Breast epithelium (tissue), 4 donors: ENCODE measurements around the gene ERC1. TPM values are rescaled to one million over a fixed set of nuclear protein-coding genes. Genes with fewer than 3 reads are reported as not detected.

Experiments
- DNase-seq, 2 donors: peaks; one replicate each; pipeline ENCODE4 v3.0.0-alpha.2; 2019; ENCODE audit warnings: low spot score in 2 of 2
- H3K27ac ChIP-seq, 2 donors: fragments of 200-600 bp; sonication (generic) in 1 of 2; one replicate each; pipeline ENCODE4 v1.5.1; 2016 to 2019; ENCODE audit warnings: mild to moderate bottlenecking in 1 of 2
- H3K27me3 ChIP-seq, 2 donors: fragments of 200-600 bp; sonication (generic) in 1 of 2; one replicate each; pipeline versions ENCODE4 v1.5.1 to v1.6.0; 2017 to 2019; ENCODE audit warnings: control low read depth in 1 of 2, mild to moderate bottlenecking in 1 of 2
- H3K36me3 ChIP-seq: fragments of 200-600 bp; one replicate; pipeline ENCODE4 v1.5.1; 2019
- H3K4me1 ChIP-seq, 2 donors: fragments of 200-600 bp; sonication (generic); one replicate each; pipeline ENCODE4 v1.5.1; 2016 to 2019; ENCODE audit warnings: control low read depth in 1 of 2
- H3K4me3 ChIP-seq, 3 donors: fragments of 200-600 bp; sonication (generic); 1 replicate in 2 of 3; 2 replicates in 1 of 3; pipeline ENCODE4 v1.5.1; 2016 to 2019; ENCODE audit warnings: mild to moderate bottlenecking in 3 of 3, moderate library complexity in 2 of 3
- H3K9me3 ChIP-seq, 2 donors: fragments of 200-600 bp; sonication (generic) in 1 of 2; one replicate each; pipeline ENCODE4 v1.5.1; 2016 to 2019; ENCODE audit warnings: control low read depth in 1 of 2
- CTCF ChIP-seq, 3 donors: fragments of 450-650 bp; IDR thresholded peaks; one replicate each; pipeline ENCODE4 v1.5.1; 2016 to 2017; ENCODE audit warnings: antibody characterized with exemption in 3 of 3, mild to moderate bottlenecking in 3 of 3, moderate library complexity in 3 of 3
- POLR2A ChIP-seq: fragments of 450-650 bp; IDR thresholded peaks from one replicate; pipeline ENCODE4 v1.6.1; 2016; ENCODE audit warnings: antibody characterized with exemption, mild to moderate bottlenecking, moderate library complexity
- POLR2AphosphoS5 ChIP-seq, 3 donors: sonication (generic); formaldehyde crosslinking; IDR thresholded peaks; one replicate each; pipeline ENCODE4 v1.6.1; 2017; ENCODE audit warnings: antibody characterized with exemption in 3 of 3
- intact Hi-C: fragments of 100-400 bp; cut with DNase I; formaldehyde crosslinking; loops from one replicate; pipeline ENCODE4 v1.15.1; 2023; ENCODE audit warnings: low total_unique reads
- total RNA-seq, 3 donors: library from RNA; depleted of rRNA; stranded (reverse); fragments of >200 nt; gene quantifications; one replicate each; pipeline ENCODE4 v1.1.0, GENCODE V29; 2016

The ERC1 gene
- total RNA-seq, 3 donors from 2014 or later = 47.4 to 63.4 (median 52.8) TPM

- no peak overlapping the region for H3K27ac ChIP-seq
- no peak for TF ChIP-seq POLR2AphosphoS5 (IDR thresholded peaks at IDR 0.05)
- no peak for TF ChIP-seq POLR2A
- TF ChIP-seq CTCF (IDR thresholded peaks at IDR 0.05) = no peak
- H3K36me3 ChIP-seq = no peaks in the 10 kb centered on the region
- DNase-seq = no peak
- intact Hi-C loops = no loop called here
- peaks cover 16 to 37% of the 10 kb centered on the region in 2 donors for H3K9me3 ChIP-seq
- H3K4me1 ChIP-seq = peaks cover 0 to 2% of the 10 kb centered on the region in 2 donors
- H3K4me3 ChIP-seq = no peak overlapping the region
- no peaks in the 10 kb centered on the region for H3K27me3 ChIP-seq
Measured at GRCh38 chr12:1059162-1059561, 68.1 kb downstream of the ERC1 start.

- no peaks in the 10 kb centered on the region for H3K27me3 ChIP-seq
- H3K4me1 ChIP-seq = no peaks in the 10 kb centered on the region
- no peak overlapping the region for H3K27ac ChIP-seq
- peaks cover 19 to 41% of the 10 kb centered on the region in 2 donors for H3K9me3 ChIP-seq
- no peak for TF ChIP-seq CTCF (IDR thresholded peaks at IDR 0.05)
- TF ChIP-seq POLR2AphosphoS5 (IDR thresholded peaks at IDR 0.05) = no peak
- no peak for TF ChIP-seq POLR2A
- no peaks in the 10 kb centered on the region for H3K36me3 ChIP-seq
- DNase-seq = no peak
- H3K4me3 ChIP-seq = no peak overlapping the region
- intact Hi-C loops = no loop called here
Measured at GRCh38 chr12:1063852-1064251, 72.8 kb downstream of the ERC1 start.

- no peaks in the 10 kb centered on the region for H3K36me3 ChIP-seq
- no peak for DNase-seq
- no peak overlapping the region for H3K27ac ChIP-seq
- H3K4me3 ChIP-seq = no peak overlapping the region
- TF ChIP-seq POLR2A = no peak
- no peak for TF ChIP-seq POLR2AphosphoS5 (IDR thresholded peaks at IDR 0.05)
- TF ChIP-seq CTCF (IDR thresholded peaks at IDR 0.05) = no peak
- H3K27me3 ChIP-seq = no peaks in the 10 kb centered on the region
- H3K4me1 ChIP-seq = no peaks in the 10 kb centered on the region
- H3K9me3 ChIP-seq = peaks cover 19 to 36% of the 10 kb centered on the region in 2 donors
- intact Hi-C loops = no loop called here
Measured at GRCh38 chr12:1064317-1064716, 73.3 kb downstream of the ERC1 start.

- Histone ChIP-seq H3K27ac (no peak overlapping the region), H3K9me3 (peaks cover 19 to 30% of the 10 kb centered on the region in 2 donors), H3K36me3 (no peaks in the 10 kb centered on the region), H3K4me3 (no peak overlapping the region), H3K4me1 (no peaks in the 10 kb centered on the region), H3K27me3 (no peaks in the 10 kb centered on the region)
- intact Hi-C loops = no loop called here
- no peak for DNase-seq
- TF ChIP-seq POLR2A = no peak
- no peak for TF ChIP-seq CTCF (IDR thresholded peaks at IDR 0.05)
- TF ChIP-seq POLR2AphosphoS5 (IDR thresholded peaks at IDR 0.05) = no peak
Measured at GRCh38 chr12:1065629-1066028, 74.6 kb downstream of the ERC1 start.

GRCh38 chr12:1069846-1070245 lies 78.8 kb downstream of the ERC1 start:
- TF ChIP-seq POLR2AphosphoS5 (IDR thresholded peaks at IDR 0.05) (no peak), CTCF (IDR thresholded peaks at IDR 0.05) (no peak), POLR2A (no peak)
- DNase-seq = no peak
- intact Hi-C loops = no loop called here

More at GRCh38 chr12:1069846-1070245, 78.8 kb downstream of the ERC1 start:
- no peaks in the 10 kb centered on the region for H3K27me3 ChIP-seq
- no peaks in the 10 kb centered on the region for H3K36me3 ChIP-seq
- H3K4me1 ChIP-seq = no peaks in the 10 kb centered on the region
- H3K4me3 ChIP-seq = no peak overlapping the region
- no peak overlapping the region for H3K27ac ChIP-seq
- peaks cover 2 to 3% of the 10 kb centered on the region in 2 donors for H3K9me3 ChIP-seq
